GM12874 (cell line): ENCODE results near the gene BMPR1A.

ENCODE experiments used
- CTCF ChIP-seq: IDR thresholded peaks from 2 replicates; pipeline ENCODE4 v1.5.1; 2011; ENCODE audit warnings: low read depth, mild to moderate bottlenecking, control low read depth, low read length, moderate library complexity; ENCODE audit not compliant: insufficient read depth

BMPR1A gene

GRCh38 chr10:86757113-86757972 is 924 bp downstream of the BMPR1A start:
- no peak for TF ChIP-seq CTCF

DNA sequence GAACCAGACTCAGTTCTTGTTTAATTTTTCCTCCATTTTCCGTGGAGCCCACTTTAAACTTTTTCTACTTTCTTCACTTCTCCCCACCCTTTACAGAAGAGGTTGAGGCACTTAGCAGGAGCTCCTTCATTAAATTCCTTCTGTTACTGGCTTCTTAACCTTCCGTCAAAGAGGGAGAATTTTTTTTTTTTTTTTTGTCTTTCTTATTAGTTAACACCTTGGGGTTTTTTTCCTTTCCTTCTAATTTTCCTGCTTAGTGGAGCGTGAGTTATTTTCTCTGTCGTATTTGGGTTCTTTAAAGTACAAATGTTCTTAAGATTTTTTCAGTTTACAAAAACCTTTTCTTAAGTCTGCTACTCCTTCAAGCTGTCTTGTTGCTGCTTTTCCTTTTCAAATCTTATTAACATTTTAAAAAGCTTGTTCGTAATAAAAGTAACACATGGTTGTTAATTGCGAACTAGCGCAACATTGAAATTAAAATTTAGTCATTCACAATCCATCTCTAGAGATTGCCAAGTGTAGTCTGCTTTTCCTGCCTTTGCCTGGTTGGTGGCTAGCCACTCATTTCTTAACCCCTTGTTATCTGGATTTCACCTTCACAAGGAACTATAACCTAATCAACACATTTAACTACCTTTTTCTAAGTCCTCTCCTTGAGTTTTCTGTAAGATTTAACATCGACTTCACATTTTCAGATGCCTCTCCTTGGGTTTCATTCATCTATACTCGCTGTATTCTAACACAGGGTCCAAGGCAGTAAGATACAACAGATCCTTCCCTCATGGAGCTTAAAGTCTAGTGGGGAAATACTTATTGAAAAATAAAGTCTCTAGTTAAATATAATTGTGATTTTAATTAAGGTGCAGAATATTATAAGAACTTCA is 2.0 kb downstream of the BMPR1A start:
- no peak for TF ChIP-seq CTCF

- TF ChIP-seq CTCF, result no peak
Observed at GRCh38 chr10:86759073-86759672, 2.8 kb downstream of the BMPR1A start.

DNA sequence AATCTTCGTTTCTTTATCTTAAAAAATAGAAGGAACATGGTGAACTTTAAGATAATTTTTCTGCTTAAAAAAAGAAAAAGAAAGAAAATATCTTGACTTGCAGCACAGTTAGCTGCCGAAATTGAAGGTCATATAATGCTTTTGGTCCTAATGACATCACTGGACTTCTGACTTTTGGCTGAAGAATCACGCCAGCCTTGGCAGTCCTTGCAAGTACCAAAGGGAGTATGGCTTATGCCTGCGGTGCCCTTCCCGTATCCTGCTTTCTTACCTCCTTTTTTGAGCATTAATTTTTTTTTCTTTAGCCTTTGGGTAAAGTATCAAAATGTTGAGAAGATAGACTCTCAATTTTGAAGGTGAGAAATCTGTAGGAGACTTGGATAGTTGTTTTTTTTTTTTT is 7.0 kb downstream of the BMPR1A start:
- TF ChIP-seq CTCF, result no peak

GRCh38 chr10:86765548-86765947 is 9.1 kb downstream of the BMPR1A start:
- no peak for TF ChIP-seq CTCF

DNA sequence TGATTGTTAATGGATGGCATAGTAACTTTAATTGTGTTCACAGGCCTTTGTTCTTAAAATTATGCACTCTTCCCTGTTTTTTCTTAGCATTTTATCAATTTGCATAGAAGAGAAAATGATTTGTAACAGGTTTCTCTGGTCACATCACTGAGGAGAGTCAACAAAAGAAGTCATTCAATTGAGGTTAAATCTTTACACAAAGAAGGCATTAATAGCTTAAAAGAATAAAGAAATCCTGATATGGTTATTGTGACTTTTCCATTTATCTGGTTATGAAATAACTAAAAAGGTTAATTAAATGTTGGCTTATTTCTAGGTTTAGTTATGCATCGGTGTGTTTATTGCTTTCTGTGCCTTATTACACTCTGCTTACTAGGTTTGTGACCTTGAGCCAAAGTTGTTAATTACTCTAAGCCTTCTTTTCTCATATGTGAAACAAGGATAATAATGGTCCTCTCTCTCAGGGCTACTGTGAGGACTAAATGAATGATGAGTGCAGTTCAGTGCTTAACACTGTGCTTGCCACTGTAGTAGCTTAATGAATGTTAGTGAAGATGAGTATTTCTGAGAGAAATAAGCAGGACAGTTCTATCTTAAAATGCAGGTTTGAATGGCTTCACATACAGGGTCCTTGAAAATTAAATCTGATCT is 12.1 kb downstream of the BMPR1A start:
- no peak for TF ChIP-seq CTCF
